Hepatocyte (in vitro differentiated cells): Measurements from ENCODE around the gene MARK2. TPM values are rescaled to one million over a fixed set of nuclear protein-coding genes. Genes with fewer than 3 reads are reported as not detected.
A peak's percentile ranks its signal among the peaks of the same experiment; 100 is the strongest.

Experiments
- DNase-seq: peaks from one replicate; pipeline ENCODE4 v3.0.0-alpha.2; 2016; ENCODE audit warnings: low spot score
- H2AFZ ChIP-seq: fragments of 200-600 bp; sonication (generic); 2 replicates; pipeline ENCODE4 v1.6.0; 2016; ENCODE audit warnings: antibody characterized with exemption, mild to moderate bottlenecking
- H3K27ac ChIP-seq: fragments of 200-600 bp; sonication (generic); 2 replicates; pipeline ENCODE4 v1.5.1; 2016; ENCODE audit warnings: mild to moderate bottlenecking
- H3K27me3 ChIP-seq: fragments of 200-600 bp; sonication (generic); 2 replicates; pipeline ENCODE4 v1.6.1; 2016
- H3K36me3 ChIP-seq: fragments of 200-600 bp; sonication (generic); replicated peaks from 2 replicates; pipeline ENCODE4 v1.5.1; 2016; ENCODE audit warnings: low read depth; ENCODE audit not compliant: insufficient read depth
- H3K4me1 ChIP-seq: fragments of 200-600 bp; sonication (generic); 2 replicates; pipeline ENCODE4 v1.5.1; 2016; ENCODE audit warnings: mild to moderate bottlenecking, moderate library complexity; ENCODE audit not compliant: insufficient read depth
- H3K4me2 ChIP-seq: fragments of 200-600 bp; sonication (generic); 2 replicates; pipeline ENCODE4 v1.6.0; 2016
- H3K4me3 ChIP-seq: fragments of 200-600 bp; sonication (generic); 2 replicates; pipeline ENCODE4 v1.5.1; 2016; ENCODE audit warnings: mild to moderate bottlenecking
- H3K79me2 ChIP-seq: fragments of 200-600 bp; sonication (generic); 2 replicates; pipeline ENCODE4 v1.6.0; 2017; ENCODE audit warnings: mild to moderate bottlenecking
- H3K9me2 ChIP-seq: fragments of 200-600 bp; sonication (generic); replicated peaks from 2 replicates; pipeline ENCODE4 v1.6.0; 2017; ENCODE audit warnings: mild to moderate bottlenecking; ENCODE audit not compliant: insufficient read depth
- H3K9me3 ChIP-seq: fragments of 200-600 bp; sonication (generic); 2 replicates; pipeline ENCODE4 v1.5.1; 2016; ENCODE audit warnings: low read depth, mild to moderate bottlenecking
- H4K20me1 ChIP-seq: fragments of 200-600 bp; sonication (generic); 2 replicates; pipeline ENCODE4 v1.6.0; 2016; ENCODE audit warnings: mild to moderate bottlenecking; ENCODE audit not compliant: insufficient read depth, poor library complexity, severe bottlenecking
- EZH2 ChIP-seq: fragments of 200-600 bp; sonication (generic); IDR thresholded peaks from 2 replicates; pipeline ENCODE4 v1.6.1; 2016; ENCODE audit warnings: antibody characterized with exemption, mild to moderate bottlenecking, borderline replicate concordance
- EZH2phosphoT487 ChIP-seq: fragments of 200-600 bp; sonication (generic); IDR thresholded peaks from one replicate; pipeline ENCODE4 v1.6.1; 2018; ENCODE audit warnings: antibody characterized with exemption, mild to moderate bottlenecking, low read depth, moderate library complexity; ENCODE audit not compliant: unreplicated experiment, severe bottlenecking
- WGBS: methylation state at CpG from one replicate; pipeline ENCODE4 v1.1.6; 2016; ENCODE audit warnings: low lambda C conversion rate; ENCODE audit errors: missing lambda C conversion rate; 5-methylcytosine and 5-hydroxymethylcytosine counted together
- polyA plus RNA-seq: library from polyadenylated mRNA; unstranded; fragments of >200 nt; fragmentation: Nextera tagmentation; extraction: Ambion mirVana; gene quantifications from 2 replicates; pipeline ENCODE4 v1.2.1, GENCODE V29; 2016
- total RNA-seq: library from RNA; depleted of rRNA; stranded (reverse); fragments of >200 nt; gene quantifications from 2 replicates; pipeline ENCODE4 v1.2.3, GENCODE V29; 2014
- TF ChIP-seq, protein P1 (sequence below): fragments of 200-600 bp; sonication (generic); IDR thresholded peaks from 2 replicates; pipeline ENCODE4 v1.5.1; 2016; ENCODE audit warnings: antibody characterized with exemption, mild to moderate bottlenecking; ENCODE audit not compliant: poor library complexity

Gene MARK2
- total and polyA plus RNA-seq, 2 experiments from 2014 or later, result 22.4 to 48.2 TPM

DNA sequence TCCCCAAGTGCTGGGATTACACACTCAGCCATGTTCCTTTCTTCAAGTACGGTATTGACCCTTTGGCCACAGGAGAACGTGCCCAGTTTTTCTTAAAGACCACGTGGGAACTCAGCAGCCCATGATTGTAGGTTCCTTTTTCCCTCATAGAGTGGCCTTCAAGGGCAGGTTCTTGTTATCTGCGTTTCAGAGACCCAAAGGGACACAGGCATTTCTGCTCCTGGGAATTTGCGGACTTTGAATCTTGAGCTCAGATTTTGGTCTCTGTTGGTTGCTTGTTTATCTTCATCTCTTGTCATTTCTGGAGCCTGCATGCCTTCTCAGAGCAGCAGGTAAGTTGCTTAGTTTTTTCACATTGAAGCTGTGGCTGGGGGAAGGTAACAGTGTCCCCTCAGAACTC is 12.0 kb downstream of the MARK2 start:
- H4K20me1 ChIP-seq, result peaks cover 35% of the 10 kb centered on the region
- TF ChIP-seq EZH2phosphoT487, result no peak
- no peak for TF ChIP-seq EZH2
- TF ChIP-seq, protein P1, sequence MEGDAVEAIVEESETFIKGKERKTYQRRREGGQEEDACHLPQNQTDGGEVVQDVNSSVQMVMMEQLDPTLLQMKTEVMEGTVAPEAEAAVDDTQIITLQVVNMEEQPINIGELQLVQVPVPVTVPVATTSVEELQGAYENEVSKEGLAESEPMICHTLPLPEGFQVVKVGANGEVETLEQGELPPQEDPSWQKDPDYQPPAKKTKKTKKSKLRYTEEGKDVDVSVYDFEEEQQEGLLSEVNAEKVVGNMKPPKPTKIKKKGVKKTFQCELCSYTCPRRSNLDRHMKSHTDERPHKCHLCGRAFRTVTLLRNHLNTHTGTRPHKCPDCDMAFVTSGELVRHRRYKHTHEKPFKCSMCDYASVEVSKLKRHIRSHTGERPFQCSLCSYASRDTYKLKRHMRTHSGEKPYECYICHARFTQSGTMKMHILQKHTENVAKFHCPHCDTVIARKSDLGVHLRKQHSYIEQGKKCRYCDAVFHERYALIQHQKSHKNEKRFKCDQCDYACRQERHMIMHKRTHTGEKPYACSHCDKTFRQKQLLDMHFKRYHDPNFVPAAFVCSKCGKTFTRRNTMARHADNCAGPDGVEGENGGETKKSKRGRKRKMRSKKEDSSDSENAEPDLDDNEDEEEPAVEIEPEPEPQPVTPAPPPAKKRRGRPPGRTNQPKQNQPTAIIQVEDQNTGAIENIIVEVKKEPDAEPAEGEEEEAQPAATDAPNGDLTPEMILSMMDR, result no peak
- H3K4me2 ChIP-seq, result peak overlapping the region; percentile 44
- peaks cover 40% of the 10 kb centered on the region for H3K4me1 ChIP-seq
- peaks cover 100% of the 10 kb centered on the region for H3K79me2 ChIP-seq
- DNase-seq, result no peak
- no peak overlapping the region for H2AFZ ChIP-seq
- H3K9me3 ChIP-seq, result no peaks in the 10 kb centered on the region
- WGBS, result 83% methylated on average over 5 of the region's 5 CpGs
- no peaks in the 10 kb centered on the region for H3K27me3 ChIP-seq
- H3K4me3 ChIP-seq, result no peak overlapping the region
- no peaks in the 10 kb centered on the region for H3K9me2 ChIP-seq
- H3K36me3 ChIP-seq, result no peaks in the 10 kb centered on the region
- H3K27ac ChIP-seq, result peak overlapping the region; percentile 63

DNA sequence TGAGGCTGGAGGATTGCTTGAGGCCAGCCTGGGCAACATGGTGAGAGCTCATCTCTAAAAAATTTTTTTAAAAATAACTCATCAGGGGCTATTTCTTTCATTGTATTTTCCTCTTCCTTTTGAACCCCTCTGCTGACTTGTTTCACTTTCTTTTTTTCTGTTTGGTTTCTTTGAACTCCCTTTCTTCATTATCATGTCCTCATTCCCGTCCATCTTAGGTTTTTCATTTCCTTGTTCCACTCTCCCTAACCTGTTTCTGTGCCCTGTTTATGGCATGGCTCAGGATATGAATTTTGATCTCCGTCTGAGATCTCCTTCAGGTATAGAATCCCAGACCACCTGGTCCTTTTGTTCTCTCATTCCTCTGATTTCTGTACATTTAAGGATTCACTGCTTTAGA is 12.5 kb downstream of the MARK2 start:
- Histone ChIP-seq H3K4me1 (peaks cover 43% of the 10 kb centered on the region), H3K4me3 (no peak overlapping the region), H3K27me3 (no peaks in the 10 kb centered on the region), H3K9me2 (no peaks in the 10 kb centered on the region), H3K27ac (peak overlapping the region; percentile 63), H3K9me3 (no peaks in the 10 kb centered on the region), H4K20me1 (peaks cover 31% of the 10 kb centered on the region), H3K79me2 (peaks cover 97% of the 10 kb centered on the region), H3K4me2 (peak overlapping the region; percentile 44), H2AFZ (no peak overlapping the region), H3K36me3 (no peaks in the 10 kb centered on the region)
- 64% methylated on average over 2 of the region's 2 CpGs for WGBS
- TF ChIP-seq, protein P1, result no peak
- TF ChIP-seq EZH2phosphoT487 (no peak), EZH2 (no peak)
- DNase-seq, result no peak

DNA sequence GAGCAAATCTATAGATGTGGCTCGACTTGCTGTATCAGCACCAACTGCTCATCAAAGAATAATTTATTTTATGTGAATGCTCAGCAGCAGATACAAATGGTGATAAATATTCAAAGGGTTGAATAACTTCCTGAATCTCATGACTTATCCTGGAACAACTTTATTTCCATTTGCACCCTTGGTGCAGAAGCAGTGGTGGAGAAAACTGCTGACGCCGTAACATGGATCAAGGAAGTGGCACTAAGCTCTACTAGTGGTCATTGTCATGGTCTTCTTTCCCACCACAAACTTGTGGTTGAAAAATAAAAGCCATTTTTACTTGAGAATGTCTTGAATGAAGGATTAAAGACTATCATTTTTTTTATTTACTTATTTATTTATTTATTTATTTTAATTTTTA is 14.6 kb downstream of the MARK2 start:
- no peak for TF ChIP-seq EZH2
- TF ChIP-seq, protein P1, result no peak
- TF ChIP-seq EZH2phosphoT487, result no peak
- no peaks in the 10 kb centered on the region for H3K27me3 ChIP-seq
- H3K27ac ChIP-seq, result no peak overlapping the region
- H3K9me3 ChIP-seq, result no peaks in the 10 kb centered on the region
- H3K36me3 ChIP-seq, result no peaks in the 10 kb centered on the region
- peaks cover 17% of the 10 kb centered on the region for H4K20me1 ChIP-seq
- DNase-seq, result no peak
- H3K79me2 ChIP-seq, result peaks cover 97% of the 10 kb centered on the region
- peaks cover 30% of the 10 kb centered on the region for H3K4me1 ChIP-seq
- no peaks in the 10 kb centered on the region for H3K9me2 ChIP-seq
- no peak overlapping the region for H3K4me2 ChIP-seq
- WGBS, result 100% methylated on average over 3 of the region's 3 CpGs
- no peak overlapping the region for H3K4me3 ChIP-seq
- no peak overlapping the region for H2AFZ ChIP-seq

DNA sequence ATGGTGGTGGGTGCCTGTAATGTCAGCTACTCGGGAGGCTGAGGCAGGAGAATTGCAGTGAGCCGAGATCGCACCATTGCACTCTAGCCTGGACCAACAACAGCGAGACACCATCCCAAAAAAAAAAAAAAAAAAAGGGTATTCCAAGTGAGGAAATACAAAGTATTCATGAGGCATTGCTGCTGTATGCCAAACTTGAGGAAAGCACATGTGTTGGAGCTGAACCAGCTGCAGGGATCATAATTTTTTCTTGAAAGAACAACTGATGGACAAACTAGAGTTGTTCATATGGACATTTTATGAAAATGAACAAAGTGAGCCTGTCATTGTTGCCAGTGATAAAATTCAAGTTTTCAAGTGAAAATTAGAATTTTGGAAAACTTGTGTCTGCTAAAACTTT is 15.8 kb downstream of the MARK2 start:
- no peak overlapping the region for H3K4me2 ChIP-seq
- no peak overlapping the region for H3K4me3 ChIP-seq
- no peak overlapping the region for H2AFZ ChIP-seq
- no peak overlapping the region for H3K27ac ChIP-seq
- no peaks in the 10 kb centered on the region for H3K27me3 ChIP-seq
- H3K4me1 ChIP-seq, result peaks cover 36% of the 10 kb centered on the region
- no peaks in the 10 kb centered on the region for H3K9me3 ChIP-seq
- H3K36me3 ChIP-seq, result no peaks in the 10 kb centered on the region
- peaks cover 15% of the 10 kb centered on the region for H4K20me1 ChIP-seq
- H3K9me2 ChIP-seq, result no peaks in the 10 kb centered on the region
- H3K79me2 ChIP-seq, result peaks cover 92% of the 10 kb centered on the region
- no peak for DNase-seq
- TF ChIP-seq EZH2 (no peak), EZH2phosphoT487 (no peak)
- TF ChIP-seq, protein P1, result no peak
- WGBS, result 100% methylated on average over 3 of the region's 4 CpGs
